ENCODE results near the gene OTOP2. TPM values are rescaled to one million over a fixed set of nuclear protein-coding genes. Genes with fewer than 3 reads are reported as not detected.

OTOP2 gene
- total RNA-seq, 1 donor from 2014 or later, result not detected

GRCh38 chr17:74971069-74971841 is 47.2 kb downstream of the OTOP2 start:
- DNase-seq (ENCODE audit: low read depth) (no peak), FAIRE-seq (no peak)
- Histone ChIP-seq H3K9ac (ENCODE audit: low read length) (no peak overlapping the region), H3K4me2 (ENCODE audit: low read length) (peak overlapping the region; percentile 79), H3K27ac (ENCODE audit: low read depth, low read length) (no peak overlapping the region), H3K4me3 (ENCODE audit: insufficient read depth, low read depth, low read length) (no peak overlapping the region), H3K4me1 (ENCODE audit: insufficient read depth, low read length) (no peaks in the 10 kb centered on the region), H4K20me1 (ENCODE audit: insufficient read depth, low read length) (no peaks in the 10 kb centered on the region), H3K27me3 (ENCODE audit: insufficient read depth, low read length) (peaks cover 16% of the 10 kb centered on the region), H3K79me2 (ENCODE audit: insufficient read depth, low read length) (no peaks in the 10 kb centered on the region), H2AFZ (ENCODE audit: low read depth, low read length) (no peak overlapping the region), H3K36me3 (ENCODE audit: insufficient read depth, low read length) (no peaks in the 10 kb centered on the region), H3K9me3 (ENCODE audit: insufficient read depth, low read depth, low read length) (no peaks in the 10 kb centered on the region)
- TF ChIP-seq EZH2 (IDR thresholded peaks at IDR 0.05; ENCODE audit: insufficient read depth, low read length) (no peak), CTCF (IDR thresholded peaks at IDR 0.05; ENCODE audit: insufficient read depth, low read depth, low read length) (no peak)
- no peak overlapping the region for H3K27ac Mint-ChIP-seq (ENCODE audit: unreplicated experiment)
- H3K36me3 Mint-ChIP-seq (ENCODE audit: low read depth, unreplicated experiment), result no peaks in the 10 kb centered on the region
- peaks cover 52% of the 10 kb centered on the region for H3K27me3 Mint-ChIP-seq (ENCODE audit: low read depth, unreplicated experiment)
- H3K4me1 Mint-ChIP-seq (ENCODE audit: low read depth, unreplicated experiment), result no peaks in the 10 kb centered on the region
- H3K4me3 Mint-ChIP-seq (ENCODE audit: unreplicated experiment), result no peak overlapping the region
- no peaks in the 10 kb centered on the region for H3K9me3 Mint-ChIP-seq (ENCODE audit: unreplicated experiment)

GRCh38 chr17:74971842-74972106 is 47.7 kb downstream of the OTOP2 start:
- Histone ChIP-seq H3K27ac (ENCODE audit: low read depth, low read length) (no peak overlapping the region), H4K20me1 (ENCODE audit: insufficient read depth, low read length) (no peaks in the 10 kb centered on the region), H3K9me3 (ENCODE audit: insufficient read depth, low read depth, low read length) (no peaks in the 10 kb centered on the region), H3K4me2 (ENCODE audit: low read length) (peak overlapping the region; percentile 79), H3K36me3 (ENCODE audit: insufficient read depth, low read length) (no peaks in the 10 kb centered on the region), H2AFZ (ENCODE audit: low read depth, low read length) (no peak overlapping the region), H3K4me3 (ENCODE audit: insufficient read depth, low read depth, low read length) (no peak overlapping the region), H3K4me1 (ENCODE audit: insufficient read depth, low read length) (no peaks in the 10 kb centered on the region), H3K9ac (ENCODE audit: low read length) (no peak overlapping the region), H3K79me2 (ENCODE audit: insufficient read depth, low read length) (no peaks in the 10 kb centered on the region), H3K27me3 (ENCODE audit: insufficient read depth, low read length) (peaks cover 16% of the 10 kb centered on the region)
- Mint-ChIP-seq H3K27ac (ENCODE audit: unreplicated experiment) (no peak overlapping the region), H3K9me3 (ENCODE audit: unreplicated experiment) (no peaks in the 10 kb centered on the region), H3K27me3 (ENCODE audit: low read depth, unreplicated experiment) (peaks cover 52% of the 10 kb centered on the region), H3K4me3 (ENCODE audit: unreplicated experiment) (no peak overlapping the region), H3K4me1 (ENCODE audit: low read depth, unreplicated experiment) (no peaks in the 10 kb centered on the region), H3K36me3 (ENCODE audit: low read depth, unreplicated experiment) (no peaks in the 10 kb centered on the region)
- no peak for DNase-seq (ENCODE audit: low read depth)
- no peak for FAIRE-seq
- TF ChIP-seq EZH2 (IDR thresholded peaks at IDR 0.05; ENCODE audit: insufficient read depth, low read length) (no peak), CTCF (IDR thresholded peaks at IDR 0.05; ENCODE audit: insufficient read depth, low read depth, low read length) (no peak)
